Uterus (tissue), 2 donors: Measurements from ENCODE around the gene MBD5.

Source experiments
- CTCF ChIP-seq, 4 experiments: fragments of 200-600 bp in 2 of 4; fragments of 450-650 bp in 2 of 4; sonication (generic) in 2 of 4; IDR thresholded peaks; one replicate each; pipeline ENCODE4 v1.5.1; 2016 to 2019; ENCODE audit warnings: antibody characterized with exemption in 4 of 4, mild to moderate bottlenecking in 2 of 4, moderate library complexity in 1 of 4
- POLR2A ChIP-seq, 2 donors: fragments of 450-650 bp; IDR thresholded peaks; one replicate each; pipeline ENCODE4 v1.6.1; 2016; ENCODE audit warnings: antibody characterized with exemption in 2 of 2, mild to moderate bottlenecking in 1 of 2, moderate library complexity in 1 of 2

DNA sequence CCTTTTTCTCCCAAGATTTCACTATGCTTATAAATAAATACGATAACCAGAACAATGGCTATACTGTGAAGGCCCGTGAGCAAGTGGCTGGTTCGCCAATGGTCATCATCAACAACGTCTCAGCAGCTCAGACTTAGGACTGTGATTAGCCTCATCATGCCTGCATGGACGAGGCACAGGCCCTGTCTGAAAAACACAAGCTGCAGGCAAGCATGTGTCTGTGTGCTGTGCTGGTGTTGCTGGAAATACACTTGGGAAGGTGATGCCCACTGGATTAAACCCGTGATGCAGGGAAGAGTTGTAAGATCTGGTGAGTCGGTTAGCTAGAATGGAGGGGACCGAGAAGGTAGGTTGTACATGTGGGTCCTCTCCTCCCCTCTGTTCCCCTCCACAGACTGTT is 512.1 kb downstream of the MBD5 start:
- no peak for TF ChIP-seq CTCF (IDR thresholded peaks at IDR 0.05)
- TF ChIP-seq POLR2A (IDR thresholded peaks at IDR 0.05): no peak
